H9 (cell line): Measurements from ENCODE around the gene NAA20. TPM values are rescaled to one million over a fixed set of nuclear protein-coding genes. Genes with fewer than 3 reads are reported as not detected.

Experiments
- DNase-seq: peaks from one replicate; pipeline ENCODE4 v3.0.0-alpha.2; 2017
- H2AFZ ChIP-seq: one replicate; pipeline ENCODE4 v1.6.1; 2013; ENCODE audit warnings: mild to moderate bottlenecking, low read length, control low read depth, moderate library complexity
- H2AK5ac ChIP-seq: 2 replicates; pipeline ENCODE4 v1.6.1; 2013; ENCODE audit warnings: low read length, control low read depth, mixed read lengths; ENCODE audit not compliant: insufficient read length
- H2BK120ac ChIP-seq: one replicate; pipeline ENCODE4 v1.6.1; 2013; ENCODE audit warnings: low read depth, mild to moderate bottlenecking, low read length, control low read depth, inconsistent platforms; ENCODE audit not compliant: poor library complexity, severe bottlenecking
- H2BK12ac ChIP-seq: 2 replicates; pipeline ENCODE4 v1.6.1; 2013; ENCODE audit warnings: low read length, control low read depth, mixed read lengths, low read depth; ENCODE audit not compliant: insufficient read length
- H2BK15ac ChIP-seq: 2 replicates; pipeline ENCODE4 v1.6.1; 2013; ENCODE audit warnings: low read depth, low read length, control low read depth
- H2BK20ac ChIP-seq: one replicate; pipeline ENCODE4 v1.6.1; 2013; ENCODE audit warnings: low read depth, mild to moderate bottlenecking, low read length, control low read depth, inconsistent platforms; ENCODE audit not compliant: poor library complexity, severe bottlenecking
- H2BK5ac ChIP-seq: 2 replicates; pipeline ENCODE4 v1.6.1; 2013; ENCODE audit warnings: low read length, control low read depth, mixed read lengths; ENCODE audit not compliant: insufficient read length
- H3K14ac ChIP-seq: 2 replicates; pipeline ENCODE4 v1.6.1; 2013; ENCODE audit warnings: low read length, control low read depth; ENCODE audit not compliant: insufficient read depth
- H3K18ac ChIP-seq: 2 replicates; pipeline ENCODE4 v1.6.1; 2013; ENCODE audit warnings: low read depth, mild to moderate bottlenecking, mixed read lengths, low read length, control low read depth; ENCODE audit not compliant: insufficient read length
- H3K23ac ChIP-seq: 2 replicates; pipeline ENCODE4 v1.6.1; 2013; ENCODE audit warnings: low read length, control low read depth, mixed read lengths, low read depth; ENCODE audit not compliant: insufficient read length
- H3K23me2 ChIP-seq: 2 replicates; pipeline ENCODE4 v1.6.1; 2013; ENCODE audit warnings: low read depth, mild to moderate bottlenecking, mixed read lengths, low read length, control low read depth; ENCODE audit not compliant: insufficient read length, poor library complexity, severe bottlenecking
- H3K27ac ChIP-seq: 2 replicates; pipeline ENCODE4 v1.5.1; 2013; ENCODE audit warnings: low read length, control low read depth, mixed read lengths, low read depth; ENCODE audit not compliant: insufficient read length
- H3K27me3 ChIP-seq: 2 replicates; pipeline ENCODE4 v1.6.1; 2013; ENCODE audit warnings: low read length, control low read depth, inconsistent platforms; ENCODE audit not compliant: insufficient read depth
- H3K4ac ChIP-seq: 2 replicates; pipeline ENCODE4 v1.6.1; 2013; ENCODE audit warnings: low read depth, mild to moderate bottlenecking, control low read depth, inconsistent platforms, low read length, moderate library complexity
- H3K4me1 ChIP-seq: 2 replicates; pipeline ENCODE4 v1.6.1; 2013; ENCODE audit warnings: low read length, control low read depth, inconsistent platforms; ENCODE audit not compliant: insufficient read depth
- H3K4me2 ChIP-seq: 2 replicates; pipeline ENCODE4 v1.6.1; 2013; ENCODE audit warnings: low read length, control low read depth, mixed read lengths; ENCODE audit not compliant: insufficient read length, insufficient read depth
- H3K56ac ChIP-seq: 2 replicates; pipeline ENCODE4 v1.6.1; 2013; ENCODE audit warnings: low read depth, mild to moderate bottlenecking, mixed read lengths, low read length, control low read depth; ENCODE audit not compliant: insufficient read length
- H3K79me1 ChIP-seq: 2 replicates; pipeline ENCODE4 v1.6.1; 2013; ENCODE audit warnings: low read depth, mild to moderate bottlenecking, moderate library complexity, low read length, control low read depth, inconsistent platforms; ENCODE audit not compliant: insufficient read depth, poor library complexity, severe bottlenecking
- H3K79me2 ChIP-seq: 2 replicates; pipeline ENCODE4 v1.6.1; 2013; ENCODE audit warnings: low read length, control low read depth, inconsistent platforms; ENCODE audit not compliant: insufficient read depth
- H3K9ac ChIP-seq: 2 replicates; pipeline ENCODE4 v1.6.1; 2013; ENCODE audit warnings: low read length, control low read depth, mixed read lengths; ENCODE audit not compliant: insufficient read length; ENCODE audit errors: extremely low read depth
- H3K9me3 ChIP-seq: one replicate; pipeline ENCODE4 v1.6.1; 2013; ENCODE audit warnings: low read depth, low read length, inconsistent platforms; ENCODE audit not compliant: control insufficient read depth
- H3T11ph ChIP-seq: one replicate; pipeline ENCODE4 v1.6.1; 2013; ENCODE audit warnings: mild to moderate bottlenecking, low read length, control low read depth, inconsistent platforms
- H4K20me1 ChIP-seq: one replicate; pipeline ENCODE4 v1.6.1; 2013; ENCODE audit not compliant: control insufficient read depth, insufficient read length, insufficient read depth
- H4K5ac ChIP-seq: 2 replicates; pipeline ENCODE4 v1.6.1; 2013; ENCODE audit warnings: low read depth, mild to moderate bottlenecking, mixed read lengths, low read length, control low read depth; ENCODE audit not compliant: insufficient read length
- H4K8ac ChIP-seq: replicated peaks from 2 replicates; pipeline ENCODE4 v1.6.1; 2013; ENCODE audit warnings: low read length, control low read depth, mixed read lengths, low read depth; ENCODE audit not compliant: insufficient read length
- H4K91ac ChIP-seq: 2 replicates; pipeline ENCODE4 v1.6.1; 2013; ENCODE audit warnings: low read depth, mild to moderate bottlenecking, moderate library complexity, mixed read lengths, low read length, control low read depth; ENCODE audit not compliant: insufficient read length
- H3K27ac Mint-ChIP-seq, 3 experiments: 2 replicates in 2 of 3; 3 replicates in 1 of 3; pipeline ENCODE4 v1.8.0; 2020 to 2021; ENCODE audit warnings: mixed read lengths in 3 of 3, mild to moderate bottlenecking in 1 of 3, moderate library complexity in 1 of 3
- H3K27me3 Mint-ChIP-seq: 2 replicates; pipeline ENCODE4 v1.8.0; 2021; ENCODE audit warnings: low read depth, mild to moderate bottlenecking, moderate library complexity, mixed read lengths
- H3K36me3 Mint-ChIP-seq, 3 experiments: 2 replicates in 2 of 3; 3 replicates in 1 of 3; pipeline ENCODE4 v1.8.0; 2020 to 2021; ENCODE audit warnings: low read depth in 3 of 3, mixed read lengths in 3 of 3; ENCODE audit not compliant: insufficient read depth in 1 of 3
- H3K4me1 Mint-ChIP-seq, 2 experiments: 2 replicates each; pipeline ENCODE4 v1.8.0; 2020; ENCODE audit warnings: mixed read lengths in 2 of 2
- H3K4me3 Mint-ChIP-seq, 2 experiments: 2 replicates in 1 of 2; 3 replicates in 1 of 2; pipeline ENCODE4 v1.8.0; 2020 to 2021; ENCODE audit warnings: mild to moderate bottlenecking in 2 of 2, mixed read lengths in 2 of 2, moderate library complexity in 1 of 2
- H3K9me3 Mint-ChIP-seq, 2 experiments: 2 replicates in 1 of 2; 3 replicates in 1 of 2; pipeline ENCODE4 v1.8.0; 2020; ENCODE audit warnings: mild to moderate bottlenecking in 2 of 2, mixed read lengths in 2 of 2, moderate library complexity in 1 of 2
- WGBS: extraction: QIAGEN DNeasy Blood & Tissue Kit; methylation state at CpG from one replicate; pipeline ENCODE4 v1.1.7; 2013; ENCODE audit warnings: missing lambda C conversion rate, low lambda C conversion rate, mixed read lengths; ENCODE audit not compliant: insufficient read length; ENCODE audit errors: extremely low coverage; 5-methylcytosine and 5-hydroxymethylcytosine counted together
- total RNA-seq: library from RNA; stranded (reverse); gene quantifications from 2 replicates; pipeline ENCODE4 v1.2.1, GENCODE V29; 2021
- TF ChIP-seq, protein P1 (sequence below): fragments of 200-600 bp; sonication (generic); conservative IDR thresholded peaks from 3 replicates; pipeline ENCODE4 v1.8.0; 2021; ENCODE audit warnings: antibody characterized with exemption, mild to moderate bottlenecking

NAA20 gene
- total RNA-seq, 1 experiment from 2014 or later: 48.1 TPM

- no peaks in the 10 kb centered on the region for H4K20me1 ChIP-seq
- no peaks in the 10 kb centered on the region for H3K4me1 ChIP-seq
- no peak for DNase-seq
- no peaks in the 10 kb centered on the region for H3K23me2 ChIP-seq
- no peak overlapping the region for H2BK20ac ChIP-seq
- Mint-ChIP-seq H3K27ac (no peak overlapping the region), H3K4me3 (no peak overlapping the region), H3K4me1 (no peaks in the 10 kb centered on the region), H3K9me3 (no peaks in the 10 kb centered on the region), H3K36me3 (peaks cover 4 to 47% (median 14%) of the 10 kb centered on the region in 3 experiments; a peak in 5 of 7 replicates), H3K27me3 (no peaks in the 10 kb centered on the region)
- H3K4me2 ChIP-seq: no peak overlapping the region
- no peak overlapping the region for H2BK120ac ChIP-seq
- H3K79me1 ChIP-seq: no peaks in the 10 kb centered on the region
- no peak overlapping the region for H4K8ac ChIP-seq
- H4K91ac ChIP-seq: no peak overlapping the region
- H2BK15ac ChIP-seq: no peak overlapping the region
- H3K27me3 ChIP-seq: no peaks in the 10 kb centered on the region
- no peak overlapping the region for H3K9ac ChIP-seq
- H2AFZ ChIP-seq: no peak overlapping the region
- no CpG with 5 or more reads among the region's 2 CpGs for WGBS
- no peak overlapping the region for H3K4ac ChIP-seq
- no peak overlapping the region for H2BK12ac ChIP-seq
- no peak overlapping the region for H3K23ac ChIP-seq
- no peak overlapping the region for H3T11ph ChIP-seq
- no peaks in the 10 kb centered on the region for H3K9me3 ChIP-seq
- no peak overlapping the region for H3K56ac ChIP-seq
- no peak overlapping the region for H3K18ac ChIP-seq
- no peak overlapping the region for H4K5ac ChIP-seq
- no peak overlapping the region for H3K27ac ChIP-seq
- H2AK5ac ChIP-seq: no peak overlapping the region
- H3K14ac ChIP-seq: no peak overlapping the region
- no peak overlapping the region for H2BK5ac ChIP-seq
- H3K79me2 ChIP-seq: no peaks in the 10 kb centered on the region; the same call in 1 of the 2 replicates
- TF ChIP-seq, protein P1, sequence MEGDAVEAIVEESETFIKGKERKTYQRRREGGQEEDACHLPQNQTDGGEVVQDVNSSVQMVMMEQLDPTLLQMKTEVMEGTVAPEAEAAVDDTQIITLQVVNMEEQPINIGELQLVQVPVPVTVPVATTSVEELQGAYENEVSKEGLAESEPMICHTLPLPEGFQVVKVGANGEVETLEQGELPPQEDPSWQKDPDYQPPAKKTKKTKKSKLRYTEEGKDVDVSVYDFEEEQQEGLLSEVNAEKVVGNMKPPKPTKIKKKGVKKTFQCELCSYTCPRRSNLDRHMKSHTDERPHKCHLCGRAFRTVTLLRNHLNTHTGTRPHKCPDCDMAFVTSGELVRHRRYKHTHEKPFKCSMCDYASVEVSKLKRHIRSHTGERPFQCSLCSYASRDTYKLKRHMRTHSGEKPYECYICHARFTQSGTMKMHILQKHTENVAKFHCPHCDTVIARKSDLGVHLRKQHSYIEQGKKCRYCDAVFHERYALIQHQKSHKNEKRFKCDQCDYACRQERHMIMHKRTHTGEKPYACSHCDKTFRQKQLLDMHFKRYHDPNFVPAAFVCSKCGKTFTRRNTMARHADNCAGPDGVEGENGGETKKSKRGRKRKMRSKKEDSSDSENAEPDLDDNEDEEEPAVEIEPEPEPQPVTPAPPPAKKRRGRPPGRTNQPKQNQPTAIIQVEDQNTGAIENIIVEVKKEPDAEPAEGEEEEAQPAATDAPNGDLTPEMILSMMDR: no peak
Observed at GRCh38 chr20:20027284-20027683, 10.1 kb downstream of the NAA20 start.
